Left kidney (tissue), 2 donors: ENCODE data around the gene LDLRAD2. TPM values are rescaled to one million over a fixed set of nuclear protein-coding genes. Genes with fewer than 3 reads are reported as not detected.

Experiments used
- DNase-seq: peaks from one replicate; pipeline ENCODE4 v3.0.0-alpha.2; 2013
- polyA plus RNA-seq: library from polyadenylated mRNA; unstranded; fragments of 120-200 nt; gene quantifications from one replicate; pipeline ENCODE4 v1.2.1, GENCODE V29; 2013; ENCODE audit not compliant: insufficient read length

LDLRAD2 gene
- polyA plus RNA-seq, 1 donor = 4.6 TPM

DNA sequence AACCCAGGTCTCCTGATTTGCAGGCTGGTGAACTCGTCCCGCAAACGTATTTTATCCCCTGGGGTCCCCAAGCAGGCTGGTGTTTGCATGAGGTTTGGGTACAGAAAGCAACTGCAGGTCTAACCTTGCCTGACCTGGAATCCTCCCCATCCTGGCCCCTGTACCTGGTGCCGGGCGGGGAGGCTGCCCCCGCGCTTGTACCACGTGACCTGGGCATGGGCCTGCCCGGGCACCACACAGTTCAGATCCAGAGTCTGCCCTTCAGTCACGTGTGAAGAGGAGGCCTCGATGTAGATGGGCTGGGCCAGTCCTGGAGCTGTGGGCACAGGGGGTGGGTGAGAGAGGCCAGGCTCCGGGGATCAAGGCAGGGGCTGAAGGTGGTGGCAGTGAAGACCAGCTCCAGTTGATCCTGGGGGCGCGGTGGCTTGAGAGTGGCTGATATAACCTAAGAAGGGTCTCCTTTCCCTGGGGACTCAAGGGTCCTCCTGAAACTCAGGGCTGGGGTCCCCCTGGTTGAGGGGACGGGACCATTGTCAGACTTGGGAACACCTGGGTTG lies 30.6 kb downstream of the LDLRAD2 start:
- no peak for DNase-seq

DNA sequence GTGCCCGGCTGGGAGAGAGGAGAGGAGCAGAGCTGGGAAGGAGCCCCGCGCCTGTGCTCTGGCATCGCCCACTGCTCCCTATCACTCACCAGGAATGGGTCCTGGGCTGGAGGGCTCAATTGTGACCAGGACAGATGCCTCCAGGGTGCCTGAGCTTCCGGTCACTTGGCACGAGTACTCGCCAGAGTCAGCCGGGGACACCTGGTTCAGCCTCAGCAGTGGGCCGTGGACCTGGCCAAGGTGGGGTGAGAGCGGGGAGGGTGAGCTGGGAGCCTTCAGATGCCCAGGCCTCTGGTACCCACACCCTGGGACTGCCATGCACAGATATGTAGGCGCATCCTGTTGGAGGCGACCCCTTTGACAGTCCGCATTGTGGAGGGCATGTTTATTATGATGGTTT lies 31.1 kb downstream of the LDLRAD2 start:
- DNase-seq = no peak

DNA sequence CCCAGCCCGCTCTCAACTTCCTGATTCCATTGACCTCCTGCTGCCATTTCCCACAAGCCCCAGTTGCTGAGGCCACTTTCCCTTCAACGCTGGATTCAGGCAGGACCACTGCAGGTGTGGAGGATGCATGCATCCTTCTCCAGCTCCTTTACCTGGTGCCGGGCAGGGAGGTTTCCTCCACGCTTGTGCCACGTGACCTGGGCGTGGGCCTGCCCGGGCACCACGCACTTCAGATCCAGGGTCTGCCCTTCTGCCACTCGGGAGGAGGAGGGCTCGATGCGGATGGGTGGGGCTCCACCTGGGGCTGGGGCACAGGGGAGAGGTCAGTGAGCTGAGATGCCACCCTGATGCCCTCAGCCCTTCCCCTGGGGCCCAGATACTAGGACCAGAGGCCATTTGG lies 31.9 kb downstream of the LDLRAD2 start:
- no peak for DNase-seq

GRCh38 chr1:21845646-21846641 lies 33.9 kb downstream of the LDLRAD2 start:
- no peak for DNase-seq

DNA sequence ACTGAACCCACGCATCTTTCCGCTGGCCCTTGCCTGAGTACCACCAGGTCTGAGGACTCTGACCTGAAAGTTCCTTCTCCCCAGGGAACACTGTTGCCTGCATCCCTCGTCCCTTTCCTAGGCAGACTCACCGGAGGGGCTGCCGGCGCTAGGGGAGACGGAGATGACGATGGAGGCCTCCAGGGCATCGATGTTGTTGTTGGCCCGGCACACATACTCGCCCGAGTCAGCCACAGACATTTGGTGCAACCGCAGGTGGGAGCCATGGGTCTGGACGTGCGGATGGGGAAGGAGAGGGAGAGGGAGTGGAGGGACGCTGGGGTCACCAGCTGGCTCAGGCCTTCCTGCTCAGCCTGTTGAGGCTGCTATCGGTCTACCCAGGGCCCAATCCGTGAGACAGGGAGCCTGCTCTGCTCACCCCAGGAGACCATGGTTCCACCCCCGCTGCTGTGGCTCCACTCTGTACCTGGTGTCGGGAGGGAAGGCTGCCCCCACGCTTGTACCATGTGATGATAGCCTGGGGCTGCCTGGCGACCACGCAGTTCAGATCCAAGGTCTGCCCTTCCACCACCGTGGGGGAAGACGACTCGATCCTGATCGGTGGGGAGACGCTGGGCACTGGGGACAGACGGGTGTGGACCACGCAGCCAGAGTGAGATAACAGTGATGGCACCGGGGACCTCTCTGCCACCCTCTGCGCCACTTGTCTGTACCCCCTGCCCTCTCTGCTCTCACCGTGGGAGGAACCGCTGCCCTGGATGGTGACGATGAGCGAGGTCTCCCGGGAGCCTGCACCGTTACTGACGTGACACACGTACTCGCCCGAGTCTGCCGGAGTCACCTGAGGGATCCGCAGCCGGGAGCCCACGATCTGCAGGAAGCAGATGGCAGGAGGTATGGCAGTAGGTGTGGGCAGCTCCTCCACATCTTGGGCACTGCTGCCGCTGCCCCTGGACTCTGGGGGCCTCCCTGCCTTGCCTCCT lies 35.4 kb downstream of the LDLRAD2 start:
- DNase-seq = no peak

DNA sequence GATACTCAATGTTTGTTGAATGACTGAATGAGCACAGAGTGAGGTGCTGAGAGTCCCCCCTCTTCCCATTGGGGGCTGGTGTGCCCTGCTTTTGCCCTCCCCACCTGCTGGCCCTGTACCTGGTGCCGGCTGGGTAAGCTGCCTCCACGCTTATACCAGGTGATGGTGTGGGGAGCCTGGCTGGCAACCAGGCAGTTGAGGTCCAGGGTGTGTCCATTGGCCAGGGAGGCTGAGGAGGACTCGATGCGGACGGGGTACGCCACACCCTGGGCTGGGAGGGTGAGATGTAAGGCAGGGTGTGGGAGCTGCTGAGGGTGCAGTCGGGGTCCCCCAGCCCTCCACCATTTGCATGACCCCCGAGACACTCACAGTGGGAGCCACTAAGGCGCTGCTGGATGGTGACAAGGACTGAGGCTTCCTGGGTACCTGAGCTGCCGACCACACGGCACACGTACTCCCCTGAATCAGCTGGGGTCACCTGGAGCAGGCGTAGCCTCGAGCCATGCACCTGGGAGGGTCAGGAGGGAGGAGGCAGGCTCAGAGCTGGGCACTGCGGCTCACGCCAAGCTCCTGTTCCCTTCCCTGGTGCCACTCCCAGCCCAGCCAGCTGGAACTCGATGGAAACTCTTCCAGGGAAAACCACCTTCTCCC lies 36.6 kb downstream of the LDLRAD2 start:
- no peak for DNase-seq

DNA sequence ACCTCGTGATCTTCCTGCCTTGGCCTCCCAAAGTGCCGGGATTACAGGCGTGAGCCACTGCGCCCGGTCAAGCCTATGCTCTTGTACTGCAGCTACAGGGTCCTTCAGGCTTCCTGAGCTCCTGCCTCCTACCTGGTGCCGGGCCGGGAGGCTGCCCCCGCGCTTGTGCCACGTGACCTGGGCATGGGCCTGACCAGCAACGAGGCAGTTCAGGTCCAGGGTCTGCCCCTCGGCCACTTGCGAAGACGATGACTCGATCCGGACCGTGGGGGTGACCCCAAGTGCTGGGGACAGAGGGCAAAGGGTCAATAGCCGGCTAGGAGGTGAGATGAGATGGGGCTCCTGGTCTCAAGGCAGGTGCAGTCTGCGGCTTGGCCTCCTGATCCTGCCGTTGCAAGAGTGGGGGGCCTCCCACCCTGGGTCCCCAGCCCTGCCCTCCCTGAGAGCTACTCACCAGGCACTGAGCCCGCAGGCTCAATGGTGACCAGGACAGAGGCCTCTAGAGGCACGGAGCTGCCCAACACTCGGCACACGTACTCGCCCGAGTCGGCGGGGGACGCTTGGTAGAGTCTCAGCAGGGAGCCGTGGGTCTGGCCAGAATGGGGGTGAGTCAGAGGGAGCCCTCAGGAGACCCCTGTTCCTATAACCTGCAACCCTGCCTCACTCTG lies 38.0 kb downstream of the LDLRAD2 start:
- DNase-seq = no peak

DNA sequence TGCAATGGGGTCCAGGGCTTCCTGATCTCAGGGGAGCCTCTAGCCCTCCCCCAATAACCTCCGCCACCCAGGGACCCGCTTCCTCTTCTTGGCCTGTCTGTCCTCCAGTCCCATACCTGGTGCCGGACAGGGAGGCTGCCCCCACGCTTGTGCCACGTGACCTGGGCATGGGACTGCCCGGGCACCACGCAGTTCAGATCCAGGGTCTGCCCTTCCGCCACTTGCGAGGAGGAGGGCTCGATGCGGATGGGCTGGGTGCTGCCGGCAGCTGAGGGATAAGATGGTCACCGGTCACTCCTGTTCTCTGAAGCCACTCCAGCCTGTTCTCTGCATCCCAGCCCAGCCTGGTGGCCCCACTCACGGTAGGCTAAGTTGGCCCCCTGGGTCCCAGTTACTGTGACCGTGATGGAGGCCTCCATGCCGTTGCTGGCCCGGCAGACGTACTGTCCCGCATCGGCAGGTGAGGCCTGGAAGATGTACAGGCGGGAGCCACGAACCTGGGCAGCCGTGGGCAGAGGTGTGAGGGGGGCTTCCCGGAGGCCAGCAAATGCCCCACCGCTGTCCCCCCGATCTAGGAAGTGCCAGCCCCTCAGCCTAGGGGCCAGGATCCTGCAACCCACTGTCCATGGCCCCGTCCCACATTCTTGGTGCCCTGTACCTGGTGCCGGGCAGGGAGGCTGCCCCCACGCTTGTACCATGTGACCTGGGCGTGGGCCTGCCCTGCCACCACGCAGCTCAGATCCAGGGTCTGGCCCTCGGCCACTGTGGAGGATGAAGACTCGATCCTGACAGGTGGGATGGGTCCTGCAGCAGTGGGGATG lies 39.6 kb downstream of the LDLRAD2 start:
- no peak for DNase-seq

- DNase-seq = no peak
Measured at GRCh38 chr1:21852282-21853130, 40.4 kb downstream of the LDLRAD2 start.

GRCh38 chr1:21853131-21853427 lies 41.0 kb downstream of the LDLRAD2 start:
- DNase-seq = no peak

DNA sequence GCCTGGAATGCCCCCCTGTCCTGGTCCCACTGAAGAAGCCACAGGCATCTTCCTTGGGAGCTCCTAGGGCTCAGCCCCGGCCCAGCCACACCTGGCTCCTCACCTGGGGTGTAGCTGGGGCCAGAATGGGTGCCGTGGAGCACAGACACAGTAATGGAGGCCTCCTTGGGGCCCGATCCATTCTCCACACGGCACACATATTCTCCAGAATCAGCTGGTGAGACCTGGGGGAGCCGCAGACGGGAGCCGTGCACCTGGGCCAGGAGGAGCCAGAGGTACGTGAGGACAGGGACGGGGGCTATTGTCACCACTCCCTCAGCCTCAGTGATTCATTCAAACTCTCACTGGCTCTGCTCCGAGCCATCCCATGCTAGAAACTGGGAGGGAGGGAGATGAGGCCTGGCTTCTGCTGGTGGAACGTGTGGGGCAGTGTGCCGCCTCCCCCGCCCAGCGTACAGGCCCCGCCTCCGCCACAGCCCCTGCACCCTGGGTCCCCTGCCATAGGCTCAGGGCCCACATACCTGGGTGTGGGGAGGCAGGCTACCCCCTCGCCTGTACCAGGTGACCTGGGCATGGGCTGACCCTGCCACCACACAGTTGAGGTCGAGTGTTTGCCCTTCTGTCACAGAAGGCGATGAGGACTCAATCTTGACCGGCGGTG lies 42.2 kb downstream of the LDLRAD2 start:
- DNase-seq = no peak

GRCh38 chr1:21854751-21855131 lies 42.7 kb downstream of the LDLRAD2 start:
- DNase-seq = no peak

DNA sequence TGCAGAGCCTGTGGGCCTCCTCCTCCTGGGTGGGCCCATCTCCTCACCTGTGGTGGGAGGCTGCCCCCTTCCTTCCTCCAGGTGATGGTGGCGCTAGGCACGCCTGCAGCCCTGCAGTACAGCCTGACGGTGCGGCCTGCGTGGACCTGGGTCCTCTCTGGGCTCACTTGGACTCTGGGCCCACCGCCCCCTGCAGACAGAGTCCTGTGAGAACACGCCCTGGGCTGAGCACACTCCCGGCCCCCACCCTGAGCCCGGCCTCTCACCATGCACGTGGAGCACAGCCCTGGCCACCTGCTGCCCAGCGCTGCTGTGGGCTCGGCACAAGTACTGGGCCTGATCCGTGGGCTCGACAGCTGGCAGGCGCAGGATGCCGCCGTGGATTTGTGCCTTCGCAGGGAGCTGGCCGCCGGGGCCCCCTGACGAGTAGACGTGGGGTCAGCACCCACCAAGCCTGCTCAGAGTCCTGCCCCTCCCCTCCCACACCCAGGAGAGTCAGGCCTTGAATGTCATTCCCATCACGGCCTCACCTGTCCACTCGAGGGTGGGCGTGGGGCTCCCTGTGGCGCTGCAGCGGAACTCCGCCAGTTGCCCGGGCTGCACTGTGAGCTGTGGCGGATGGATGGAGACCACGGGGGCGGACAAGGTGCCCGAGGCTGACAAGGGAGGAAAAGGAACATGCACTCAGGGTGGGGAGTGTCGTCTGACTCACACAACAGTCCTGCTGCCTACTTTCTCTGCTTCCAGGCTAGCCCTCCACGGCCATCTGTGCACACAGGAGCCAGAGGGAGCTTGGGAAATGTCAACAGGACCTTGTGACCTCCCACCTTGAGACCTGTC lies 43.4 kb downstream of the LDLRAD2 start:
- no peak for DNase-seq

- no peak for DNase-seq
Measured at GRCh38 chr1:21857142-21857839, 45.2 kb downstream of the LDLRAD2 start.

DNA sequence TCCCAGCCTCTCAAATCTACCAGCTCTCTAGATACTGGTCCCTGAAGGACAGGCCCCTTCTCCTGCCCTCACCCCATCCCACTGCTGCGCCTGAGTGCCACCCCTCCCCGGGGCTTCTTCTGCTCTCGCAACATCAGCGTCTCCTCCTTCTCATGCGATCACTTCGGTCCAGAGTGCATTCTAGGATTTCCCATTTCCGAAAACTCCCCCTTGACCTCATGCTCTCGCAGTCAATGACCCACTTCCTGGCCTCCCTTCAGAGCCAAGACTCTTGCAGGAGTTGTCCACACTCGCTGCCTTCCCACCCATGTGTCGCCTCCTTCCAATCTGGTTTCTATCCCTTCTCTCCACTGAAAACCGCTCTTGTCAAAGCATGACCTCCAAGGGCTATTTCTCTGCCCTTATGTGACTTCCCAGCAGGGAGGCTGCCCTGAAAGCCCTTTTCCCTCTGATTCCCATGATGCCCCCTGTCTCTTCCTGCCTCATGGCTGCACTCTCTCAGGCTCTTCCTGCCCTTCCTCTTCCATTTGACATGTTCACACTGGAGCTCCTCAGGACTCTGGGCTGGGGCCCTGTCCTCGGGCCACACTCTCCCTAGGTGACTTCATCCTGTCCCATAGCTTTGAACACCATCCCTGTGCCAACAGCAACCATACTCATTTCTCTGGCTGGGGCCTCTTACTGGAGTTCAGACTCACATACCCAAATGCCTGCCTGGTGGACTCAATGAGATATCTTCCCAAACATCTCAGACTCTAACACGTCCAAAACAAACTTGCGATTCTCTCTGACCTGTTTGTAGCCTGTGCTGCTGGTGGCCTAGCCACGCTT lies 46.0 kb downstream of the LDLRAD2 start:
- no peak for DNase-seq

DNA sequence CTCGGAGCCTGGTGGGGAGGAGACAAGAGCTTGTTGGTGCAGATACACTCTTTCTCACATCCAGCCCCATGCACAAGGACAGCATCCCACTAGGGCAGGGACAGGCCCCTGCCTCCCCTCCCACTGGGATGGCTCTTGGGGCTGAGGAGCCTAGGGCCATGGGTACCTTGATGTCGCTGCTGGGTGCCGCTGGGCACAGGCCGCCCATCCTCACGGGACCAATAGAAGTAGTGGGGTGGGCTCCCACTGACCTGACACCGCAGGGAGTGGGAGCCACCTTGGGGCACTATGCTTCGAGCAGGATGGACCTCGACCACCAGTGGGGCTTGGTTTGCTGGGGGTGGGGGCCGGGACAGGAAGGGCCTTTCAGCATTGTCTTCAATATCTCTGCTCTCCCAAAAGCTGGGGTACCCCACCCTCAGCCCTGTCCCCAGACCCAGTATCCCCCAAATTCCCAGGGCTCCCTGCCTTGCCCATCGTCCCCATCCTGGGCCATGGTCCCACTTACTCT lies 47.7 kb downstream of the LDLRAD2 start:
- DNase-seq = no peak
